ENCODE results near the gene CCDC141. TPM values are rescaled to one million over a fixed set of nuclear protein-coding genes. Genes with fewer than 3 reads are reported as not detected.

Gene CCDC141
- total RNA-seq, 2 experiments from 2014 or later, result 2.6 to 4.3 TPM

GRCh38 chr2:178884440-178884839 is 165.5 kb downstream of the CCDC141 start:
- peaks cover 5% of the 10 kb centered on the region for H3K36me3 Mint-ChIP-seq (ENCODE audit: low read depth)
- ATAC-seq, result no peak
- intact Hi-C loops (cut with DNase I, micrococcal nuclease), result no loop called here
- H3K27ac Mint-ChIP-seq, result no peak overlapping the region
- H3K27me3 Mint-ChIP-seq, result no peaks in the 10 kb centered on the region
- DNase-seq, result no peak
- H3K4me3 Mint-ChIP-seq, result no peak overlapping the region
- POLR2A ChIA-PET, result interaction anchor here (0.6 kb wide), 1 partner anchor 8 kb away, joined by 4 read pairs; no protein-coding TSS in a partner anchor
- CTCF ChIA-PET, result interaction anchor here (0.7 to 1.0 kb wide), 2 partner anchors 9 to 377 kb away, joined by 3 to 4 read pairs; no protein-coding TSS in a partner anchor
- no peaks in the 10 kb centered on the region for H3K4me1 Mint-ChIP-seq
- no peaks in the 10 kb centered on the region for H3K9me3 Mint-ChIP-seq (ENCODE audit: low read depth)

DNA sequence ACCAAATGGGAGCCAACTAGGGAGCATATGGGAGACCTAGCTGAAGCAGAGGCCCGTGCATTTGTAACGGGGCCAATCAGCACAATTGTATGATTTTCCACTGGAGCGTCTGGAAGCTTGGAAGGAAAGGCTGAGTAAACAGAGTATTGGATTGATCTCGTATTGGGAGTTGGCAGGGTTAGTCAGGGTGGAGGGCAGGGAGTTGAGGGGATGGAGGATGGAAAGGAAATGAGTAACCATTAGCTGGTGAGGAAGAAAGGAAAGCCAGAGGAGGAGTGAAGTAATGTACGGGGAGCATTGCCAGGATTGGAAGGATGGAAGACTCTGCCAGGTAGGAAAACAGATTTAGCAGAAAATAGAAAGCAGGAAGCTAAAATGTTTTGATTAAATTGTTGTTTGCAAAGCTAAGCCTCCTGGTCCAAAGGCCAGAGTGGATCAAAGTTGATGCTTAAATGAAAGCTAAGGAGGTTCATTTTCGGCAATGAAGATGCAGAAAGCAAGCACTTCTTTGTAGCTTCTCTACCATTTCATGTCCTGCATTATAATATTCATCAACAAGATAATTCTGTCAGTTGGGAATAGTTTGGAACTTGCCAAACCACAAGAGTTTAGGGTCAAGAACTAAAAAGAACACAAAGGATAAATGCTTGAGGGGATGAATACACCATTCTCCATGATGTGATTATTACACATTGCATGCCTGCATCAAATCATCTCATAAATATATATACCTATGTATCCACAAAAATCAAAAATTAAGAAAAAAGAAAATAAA is 167.1 kb downstream of the CCDC141 start:
- Mint-ChIP-seq H3K4me3 (no peak overlapping the region), H3K4me1 (no peaks in the 10 kb centered on the region), H3K27me3 (no peaks in the 10 kb centered on the region), H3K36me3 (ENCODE audit: low read depth) (peaks cover 5% of the 10 kb centered on the region), H3K27ac (no peak overlapping the region), H3K9me3 (ENCODE audit: low read depth) (no peaks in the 10 kb centered on the region)
- intact Hi-C loops (cut with DNase I, micrococcal nuclease), result no loop called here
- ChIA-PET CTCF (interaction anchor here (0.9 to 2.0 kb wide), 2 partner anchors 8 to 182 kb away, joined by 3 to 11 read pairs; no protein-coding TSS in a partner anchor), POLR2A (no interaction called here)
- no peak for DNase-seq
- ATAC-seq, result no peak

- ChIA-PET POLR2A (no interaction called here), CTCF (interaction anchor here (3.4 kb wide), 1 partner anchor 9 kb away, joined by 18 read pairs; no protein-coding TSS in a partner anchor)
- Mint-ChIP-seq H3K4me1 (no peaks in the 10 kb centered on the region), H3K9me3 (ENCODE audit: low read depth) (no peaks in the 10 kb centered on the region), H3K4me3 (no peak overlapping the region), H3K27ac (no peak overlapping the region), H3K36me3 (ENCODE audit: low read depth) (peaks cover 5% of the 10 kb centered on the region), H3K27me3 (no peaks in the 10 kb centered on the region)
- ATAC-seq, result no peak
- no peak for DNase-seq
- intact Hi-C loops (cut with DNase I, micrococcal nuclease), result no loop called here
Observed at GRCh38 chr2:178881075-178881474, 168.9 kb downstream of the CCDC141 start.

DNA sequence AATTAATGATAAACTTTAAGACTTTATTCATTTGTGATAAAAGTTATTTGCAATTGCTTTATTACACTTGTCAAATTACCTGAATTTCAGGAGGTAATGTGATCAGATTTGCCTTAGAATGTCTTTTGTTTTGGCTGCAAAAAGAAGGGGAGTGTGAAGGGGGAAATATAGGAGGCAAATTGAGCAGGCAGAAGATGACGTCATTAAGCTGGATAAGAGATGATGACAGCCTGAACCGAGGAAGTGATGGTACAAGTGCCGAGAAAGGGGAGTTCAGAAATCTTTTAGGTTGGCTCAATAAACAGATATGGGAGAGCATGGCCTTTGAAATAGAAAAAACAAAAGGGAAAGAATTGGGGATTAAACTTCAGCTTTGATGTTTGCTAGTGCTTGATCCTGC is 169.7 kb downstream of the CCDC141 start:
- H3K36me3 Mint-ChIP-seq (ENCODE audit: low read depth), result peaks cover 5% of the 10 kb centered on the region
- no peak overlapping the region for H3K27ac Mint-ChIP-seq
- CTCF ChIA-PET, result interaction anchor here (3.4 kb wide), 1 partner anchor 10 kb away, joined by 18 read pairs; no protein-coding TSS in a partner anchor
- H3K4me3 Mint-ChIP-seq, result no peak overlapping the region
- intact Hi-C loops (cut with DNase I, micrococcal nuclease), result no loop called here
- DNase-seq, result no peak
- H3K27me3 Mint-ChIP-seq, result no peaks in the 10 kb centered on the region
- no peaks in the 10 kb centered on the region for H3K4me1 Mint-ChIP-seq
- POLR2A ChIA-PET, result no interaction called here
- ATAC-seq, result no peak
- H3K9me3 Mint-ChIP-seq (ENCODE audit: low read depth), result no peaks in the 10 kb centered on the region

DNA sequence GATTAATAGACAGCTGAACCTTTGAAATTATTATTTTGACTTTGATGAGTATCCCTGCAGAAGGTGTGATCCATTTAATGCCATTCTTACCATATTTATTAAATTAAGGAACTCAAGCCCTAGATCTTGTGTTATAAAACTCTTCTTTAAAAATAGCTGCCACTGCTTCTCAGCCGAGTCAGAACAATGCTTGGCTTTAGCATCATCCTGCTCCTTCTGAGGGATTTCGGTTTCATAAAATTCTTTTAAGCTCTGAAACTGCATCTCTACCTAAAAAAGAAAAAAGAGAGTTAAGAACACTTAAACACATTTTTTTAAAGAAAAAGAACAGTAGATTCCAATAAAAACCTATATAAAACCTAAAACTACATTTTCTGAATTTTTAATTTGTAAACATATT is 172.1 kb downstream of the CCDC141 start:
- no peak for DNase-seq
- Mint-ChIP-seq H3K9me3 (ENCODE audit: low read depth) (no peaks in the 10 kb centered on the region), H3K27me3 (no peaks in the 10 kb centered on the region), H3K36me3 (ENCODE audit: low read depth) (peaks cover 2% of the 10 kb centered on the region), H3K4me3 (no peak overlapping the region), H3K4me1 (no peaks in the 10 kb centered on the region), H3K27ac (no peak overlapping the region)
- ChIA-PET CTCF (interaction anchor here (0.7 to 3.3 kb wide), 3 partner anchors 12 to 142 kb away, joined by 4 to 16 read pairs (median 4); no protein-coding TSS in a partner anchor), POLR2A (no interaction called here)
- ATAC-seq, result no peak
- intact Hi-C loops (cut with DNase I, micrococcal nuclease), result no loop called here

DNA sequence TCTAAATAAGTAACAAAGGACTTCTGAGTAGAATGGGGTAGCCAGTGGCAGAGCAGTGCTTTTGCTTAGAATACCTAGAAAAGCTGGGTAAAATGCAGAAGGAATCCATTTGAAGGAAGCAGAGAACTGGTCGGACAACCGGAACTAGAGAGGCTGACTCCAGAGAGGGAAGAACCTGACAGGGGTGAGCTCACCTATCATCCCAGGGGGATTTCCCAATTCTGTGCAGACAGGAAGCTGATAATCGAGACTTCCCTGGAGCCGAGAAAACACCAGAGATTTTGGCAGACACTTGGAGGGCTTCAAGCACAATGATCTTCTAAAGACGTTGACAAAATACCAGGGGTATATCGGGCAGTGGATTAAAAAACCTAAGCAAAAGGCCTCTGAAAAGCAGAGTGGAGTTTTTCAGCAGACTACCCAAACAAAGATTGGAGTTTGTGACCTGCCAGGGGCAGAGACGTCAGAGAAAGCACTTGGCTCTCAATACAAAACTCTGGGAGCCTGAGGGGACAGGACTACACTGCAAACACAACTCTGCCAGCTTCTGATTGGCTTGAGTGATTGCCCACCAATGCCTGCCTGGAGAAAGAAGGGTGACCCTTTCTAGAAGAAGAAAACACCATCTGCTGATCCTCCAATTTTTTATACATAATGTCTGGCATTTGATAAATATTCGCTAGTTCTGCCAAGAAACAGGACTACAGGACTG is 175.3 kb downstream of the CCDC141 start:
- POLR2A ChIA-PET, result no interaction called here
- DNase-seq (no peak), ATAC-seq (no peak)
- CTCF ChIA-PET, result interaction anchor here (3.3 kb wide), 1 partner anchor 15 kb away, joined by 16 read pairs; no protein-coding TSS in a partner anchor
- Mint-ChIP-seq H3K4me1 (peaks cover 12% of the 10 kb centered on the region), H3K27me3 (no peaks in the 10 kb centered on the region), H3K4me3 (no peak overlapping the region), H3K27ac (no peak overlapping the region), H3K9me3 (ENCODE audit: low read depth) (no peaks in the 10 kb centered on the region), H3K36me3 (ENCODE audit: low read depth) (no peaks in the 10 kb centered on the region)
- intact Hi-C loops (cut with DNase I, micrococcal nuclease), result no loop called here

DNA sequence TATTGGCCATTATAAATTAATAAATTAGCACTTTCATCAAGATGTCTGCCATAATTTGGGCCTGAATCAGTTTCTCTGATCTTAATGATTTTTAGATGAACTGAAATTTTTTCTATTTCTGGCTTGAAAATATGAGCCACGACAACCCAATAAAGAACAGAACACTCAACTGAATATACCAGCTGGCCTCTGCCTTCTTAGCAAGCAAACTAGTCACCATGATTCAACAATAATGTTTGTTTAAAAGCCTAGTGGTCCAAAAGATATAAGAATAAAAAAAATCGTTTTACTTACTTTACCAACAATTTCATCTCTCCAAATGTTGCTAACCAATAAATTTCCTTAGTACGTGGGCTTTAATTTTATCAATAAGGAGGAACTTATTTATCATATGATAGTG is 176.0 kb downstream of the CCDC141 start:
- no peaks in the 10 kb centered on the region for H3K27me3 Mint-ChIP-seq
- no peaks in the 10 kb centered on the region for H3K9me3 Mint-ChIP-seq (ENCODE audit: low read depth)
- CTCF ChIA-PET, result no interaction called here
- H3K4me1 Mint-ChIP-seq, result peaks cover 12% of the 10 kb centered on the region
- H3K36me3 Mint-ChIP-seq (ENCODE audit: low read depth), result no peaks in the 10 kb centered on the region
- ATAC-seq, result no peak
- POLR2A ChIA-PET, result no interaction called here
- intact Hi-C loops (cut with DNase I, micrococcal nuclease), result no loop called here
- H3K27ac Mint-ChIP-seq, result no peak overlapping the region
- no peak for DNase-seq
- no peak overlapping the region for H3K4me3 Mint-ChIP-seq

DNA sequence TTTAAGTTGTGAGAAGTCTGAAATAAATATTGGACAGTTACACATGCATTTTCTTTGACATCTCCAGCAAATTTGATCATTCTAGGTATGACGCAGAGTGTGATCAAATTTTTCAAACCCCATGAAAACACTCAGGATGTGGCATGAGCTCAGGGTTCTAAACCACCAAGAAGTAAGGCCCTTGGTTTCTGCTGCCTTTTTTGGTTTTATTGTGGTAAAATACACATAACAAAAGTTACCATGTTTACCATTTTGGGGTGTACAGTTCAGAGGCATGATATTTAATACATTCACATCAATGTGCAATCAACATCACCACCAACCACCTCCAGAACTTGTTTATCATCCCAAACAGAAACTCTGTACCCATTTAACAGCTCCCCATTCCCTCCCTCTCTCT is 178.4 kb downstream of the CCDC141 start:
- POLR2A ChIA-PET, result no interaction called here
- CTCF ChIA-PET, result no interaction called here
- intact Hi-C loops (cut with DNase I, micrococcal nuclease), result no loop called here
- no peaks in the 10 kb centered on the region for H3K36me3 Mint-ChIP-seq (ENCODE audit: low read depth)
- DNase-seq (no peak), ATAC-seq (peak; percentile 58)
- H3K27me3 Mint-ChIP-seq, result no peaks in the 10 kb centered on the region
- H3K9me3 Mint-ChIP-seq (ENCODE audit: low read depth), result no peaks in the 10 kb centered on the region
- H3K4me3 Mint-ChIP-seq, result no peak overlapping the region
- no peak overlapping the region for H3K27ac Mint-ChIP-seq
- H3K4me1 Mint-ChIP-seq, result peaks cover 12% of the 10 kb centered on the region

GRCh38 chr2:178870703-178871102 is 179.2 kb downstream of the CCDC141 start:
- peak; percentile 39 for ATAC-seq

GRCh38 chr2:178865999-178866398 is 183.9 kb downstream of the CCDC141 start:
- POLR2A ChIA-PET, result no interaction called here
- CTCF ChIA-PET, result interaction anchor here (0.5 kb wide), 1 partner anchor 144 kb away, joined by 3 read pairs; no protein-coding TSS in a partner anchor
- no peak overlapping the region for H3K27ac Mint-ChIP-seq

More at GRCh38 chr2:178870703-178871102, 179.2 kb downstream of the CCDC141 start:
- Mint-ChIP-seq H3K4me1 (peaks cover 12% of the 10 kb centered on the region), H3K36me3 (ENCODE audit: low read depth) (peaks cover under 1% of the 10 kb centered on the region), H3K4me3 (no peak overlapping the region), H3K27ac (no peak overlapping the region), H3K9me3 (ENCODE audit: low read depth) (no peaks in the 10 kb centered on the region), H3K27me3 (no peaks in the 10 kb centered on the region)
- no peak for DNase-seq
- POLR2A ChIA-PET, result no interaction called here
- intact Hi-C loops (cut with DNase I, micrococcal nuclease), result no loop called here
- CTCF ChIA-PET, result no interaction called here

DNA sequence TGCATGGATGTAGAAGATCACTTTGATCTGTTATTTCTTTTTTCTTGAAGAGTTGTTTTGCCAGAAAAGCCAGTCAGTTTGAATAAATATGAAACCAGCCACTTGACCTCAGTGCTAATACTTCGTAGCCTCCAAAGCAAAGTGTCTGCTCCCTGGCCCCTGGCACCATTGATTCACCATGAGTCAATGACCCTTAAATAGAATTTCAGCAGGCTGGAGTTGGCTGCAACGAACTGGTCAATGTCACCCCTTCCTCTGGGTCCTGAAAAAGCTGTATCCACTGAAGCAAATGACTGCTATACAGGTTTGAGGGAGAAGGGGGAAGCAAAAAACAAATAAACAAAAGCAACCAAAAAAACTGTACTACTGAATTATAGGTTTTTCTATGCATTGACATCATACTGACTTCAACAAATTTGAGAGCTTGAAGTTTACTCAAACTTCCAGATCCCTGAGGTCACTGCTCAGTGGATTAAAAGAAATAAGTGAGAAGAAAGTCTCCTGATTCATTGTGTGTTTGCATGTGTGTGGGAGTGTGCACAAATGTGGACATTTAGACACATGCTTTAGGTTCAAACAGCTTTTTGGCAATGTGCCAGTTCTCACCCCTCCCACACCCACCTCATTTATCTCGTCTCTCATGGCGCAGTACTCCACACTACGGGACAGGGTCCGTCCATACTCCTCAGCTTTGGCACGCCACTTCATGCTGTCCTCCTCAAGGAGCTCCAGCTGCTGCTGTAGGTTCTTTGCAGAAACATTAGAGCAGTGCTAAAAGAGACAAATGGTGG is 184.6 kb downstream of the CCDC141 start:
- H3K36me3 Mint-ChIP-seq (ENCODE audit: low read depth), result peaks cover 5% of the 10 kb centered on the region
- no peak overlapping the region for H3K4me3 Mint-ChIP-seq

More at GRCh38 chr2:178865999-178866398, 183.9 kb downstream of the CCDC141 start:
- intact Hi-C loops (cut with DNase I, micrococcal nuclease), result no loop called here
- Mint-ChIP-seq H3K27me3 (no peaks in the 10 kb centered on the region), H3K4me1 (peaks cover 5% of the 10 kb centered on the region), H3K9me3 (ENCODE audit: low read depth) (no peaks in the 10 kb centered on the region), H3K4me3 (no peak overlapping the region), H3K36me3 (ENCODE audit: low read depth) (peaks cover 5% of the 10 kb centered on the region)
- DNase-seq (no peak), ATAC-seq (no peak)

More for the DNA sequence above, 184.6 kb downstream of the CCDC141 start:
- DNase-seq (no peak), ATAC-seq (no peak)
- ChIA-PET POLR2A (no interaction called here), CTCF (interaction anchor here (0.5 kb wide), 1 partner anchor 144 kb away, joined by 3 read pairs; no protein-coding TSS in a partner anchor)
- Mint-ChIP-seq H3K27ac (no peak overlapping the region), H3K9me3 (ENCODE audit: low read depth) (no peaks in the 10 kb centered on the region), H3K27me3 (no peaks in the 10 kb centered on the region), H3K4me1 (no peaks in the 10 kb centered on the region)
- intact Hi-C loops (cut with DNase I, micrococcal nuclease), result no loop called here
